HepG2 (cell line): ENCODE results near the gene MFSD6. TPM values are rescaled to one million over a fixed set of nuclear protein-coding genes. Genes with fewer than 3 reads are reported as not detected.

ENCODE experiments used
- ATAC-seq: fragments of 200-7000 bp; cut with Tn5 transposase; 3 replicates; pipeline ENCODE4 v1.9.1; 2020; ENCODE audit warnings: mild to moderate bottlenecking, moderate library complexity
- BruUV-seq: library from RNA; stranded (reverse); fragments of 400-500 nt; replicated peaks from 2 replicates; lab custom pipeline; 2021; lab: Mats Ljungman, UMichigan
- CTCF ChIA-PET: fragments of 300-600 bp; formaldehyde crosslinking; extraction: SDS; loops from one replicate; lab custom pipeline; 2021; ENCODE audit warnings: low total read pairs, inconsistent platforms, low intra/inter-chr PET ratio; lab: Yijun Ruan, JAX
- POLR2A ChIA-PET: fragments of 350-600 bp; sonication (Branson Sonifier 250); formaldehyde crosslinking; loops from one replicate; lab custom pipeline; 2020; ENCODE audit warnings: antibody characterized with exemption, inconsistent platforms; lab: Yijun Ruan, JAX
- DNase-seq: peaks from one replicate; pipeline ENCODE4 v3.0.0-alpha.2; 2015; ENCODE audit warnings: low spot score
- FAIRE-seq: peaks from 3 replicates; lab custom pipeline; 2011; peaks lifted over from hg19 to GRCh38; lab: Jason Lieb, UNC
- H2AFZ ChIP-seq: one replicate; pipeline ENCODE4 v1.6.1; 2011; ENCODE audit warnings: low read length, inconsistent platforms
- H3K27ac ChIP-seq: fragments of 300-600 bp; 3 replicates; pipeline ENCODE4 v1.8.0; 2011; ENCODE audit warnings: mixed run types, mild to moderate bottlenecking, mixed read lengths, low read length, inconsistent platforms; ENCODE audit not compliant: insufficient read depth; ENCODE audit errors: extremely low read length
- H3K27me3 ChIP-seq, 2 experiments: fragments of 200-600 bp in 1 of 2; 2 replicates in 1 of 2; 3 replicates in 1 of 2; pipeline versions ENCODE4 v1.6.0 to v1.8.0; 2011; ENCODE audit warnings: low read length in 2 of 2, mild to moderate bottlenecking in 2 of 2, moderate library complexity in 2 of 2, inconsistent platforms in 1 of 2; ENCODE audit not compliant: insufficient read depth in 2 of 2, control insufficient read depth in 1 of 2
- H3K36me3 ChIP-seq, 2 experiments: fragments of 200-600 bp in 1 of 2; replicated peaks in 1 of 2; 2 replicates in 1 of 2; 3 replicates in 1 of 2; pipeline versions ENCODE4 v1.5.1 to v1.8.0; 2011; ENCODE audit warnings: low read length in 2 of 2, inconsistent platforms in 1 of 2; ENCODE audit not compliant: insufficient read depth in 2 of 2, control insufficient read depth in 1 of 2
- H3K4me1 ChIP-seq: 2 replicates; pipeline ENCODE4 v1.5.1; 2012; ENCODE audit warnings: low read length, inconsistent platforms; ENCODE audit not compliant: insufficient read depth
- H3K4me2 ChIP-seq: 2 replicates; pipeline ENCODE4 v1.6.0; 2011; ENCODE audit warnings: low read depth, low read length, inconsistent platforms
- H3K4me3 ChIP-seq, 3 experiments: fragments of 200-600 bp in 1 of 3; sonication (generic), shearing (Covaris generic) in 1 of 3; replicated peaks in 1 of 3; 2 replicates each; pipeline ENCODE4 v1.5.1; 2011 to 2016; ENCODE audit warnings: low read length in 3 of 3, inconsistent platforms in 2 of 3, low read depth in 2 of 3, mild to moderate bottlenecking in 2 of 3, control low read depth in 1 of 3, mixed read lengths in 1 of 3; ENCODE audit not compliant: insufficient read depth in 1 of 3
- H3K79me2 ChIP-seq: one replicate; pipeline ENCODE4 v1.6.1; 2011; ENCODE audit warnings: low read length, inconsistent platforms; ENCODE audit not compliant: insufficient read depth
- H3K9ac ChIP-seq: 2 replicates; pipeline ENCODE4 v1.6.0; 2011; ENCODE audit warnings: mild to moderate bottlenecking, low read depth, low read length, inconsistent platforms; ENCODE audit not compliant: insufficient read depth
- H3K9me3 ChIP-seq: 2 replicates; pipeline ENCODE4 v1.5.1; 2012; ENCODE audit warnings: mild to moderate bottlenecking, low read length
- H4K20me1 ChIP-seq: 2 replicates; pipeline ENCODE4 v1.6.0; 2011; ENCODE audit warnings: inconsistent platforms, mild to moderate bottlenecking, low read length, moderate library complexity; ENCODE audit not compliant: insufficient read depth
- IKZF4 ChIP-seq: sonication (generic); formaldehyde crosslinking; IDR thresholded peaks from 2 replicates; pipeline ENCODE4 v1.5.1; 2020; ENCODE audit warnings: borderline replicate concordance, mild to moderate bottlenecking, low read depth, missing genetic modification reagents; ENCODE audit errors: not compliant biosample characterization
- KDM3A ChIP-seq: IDR thresholded peaks from 2 replicates; pipeline ENCODE4 v1.6.1; 2018; ENCODE audit warnings: low read depth, missing compliant biosample characterization
- NONO ChIP-seq, 2 experiments: fragments of 450-650 bp in 1 of 2; sonication (generic) in 1 of 2; formaldehyde crosslinking in 1 of 2; IDR thresholded peaks in 1 of 2; conservative IDR thresholded peaks in 1 of 2; 2 replicates each; pipeline versions ENCODE4 v1.6.1 to v1.8.0; 2017 to 2022; ENCODE audit warnings: mild to moderate bottlenecking in 1 of 2, missing genetic modification reagents in 1 of 2, moderate library complexity in 1 of 2
- PAX8 ChIP-seq: sonication (generic); formaldehyde crosslinking; IDR thresholded peaks from 2 replicates; pipeline ENCODE4 v1.8.0; 2022; ENCODE audit warnings: mild to moderate bottlenecking, missing genetic modification reagents, borderline replicate concordance
- RNF219 ChIP-seq: sonication (generic); formaldehyde crosslinking; IDR thresholded peaks from 2 replicates; pipeline ENCODE4 v1.5.0; 2020; ENCODE audit warnings: mild to moderate bottlenecking, missing genetic modification reagents
- SMAD1 ChIP-seq: sonication (generic); formaldehyde crosslinking; IDR thresholded peaks from 2 replicates; pipeline ENCODE4 v1.4.0; 2020; ENCODE audit warnings: missing genetic modification reagents, low read depth, mild to moderate bottlenecking, borderline replicate concordance
- THAP8 ChIP-seq: sonication (generic); formaldehyde crosslinking; IDR thresholded peaks from 2 replicates; pipeline ENCODE4 v1.5.1; 2020; ENCODE audit warnings: missing genetic modification reagents, mild to moderate bottlenecking, borderline replicate concordance
- ZFP36 ChIP-seq: fragments of 150-350 bp; IDR thresholded peaks from 2 replicates; pipeline ENCODE4 v1.6.1; 2018; ENCODE audit warnings: borderline replicate concordance, low read length, low read depth; ENCODE audit not compliant: partially characterized antibody
- WGBS: methylation state at CpG from one replicate; pipeline ENCODE4 v1.1.6; 2017; ENCODE audit warnings: low lambda C conversion rate; 5-methylcytosine and 5-hydroxymethylcytosine counted together
- in situ Hi-C: cut with HindIII; loops from 2 replicates; pipeline ENCODE4 v1.10.0; 2017; ENCODE audit warnings: low pct_unique_long_range_greater_than_20kb; ENCODE audit not compliant: extremely low pct_ligation_motif_present
- intact Hi-C: fragments of 100-400 bp; cut with micrococcal nuclease; formaldehyde crosslinking; loops from one replicate; pipeline ENCODE4 v1.10.0; 2022; ENCODE audit not compliant: unreplicated experiment
- polyA plus RNA-seq, 8 experiments: library from polyadenylated mRNA; depleted of rRNA in 3 of 8; stranded (reverse) in 7 of 8; unstranded in 1 of 8; fragments of >200 nt; fragmentation: Illumina TruSeq in 4 of 8; extraction: Trizol in 4 of 8; gene quantifications; 2 replicates each; pipeline versions ENCODE4 v1.2.1 to v1.2.3, GENCODE V29; 2011 to 2016; ENCODE audit warnings: low read depth in 4 of 8, missing spikeins in 1 of 8, mixed read lengths in 1 of 8; ENCODE audit not compliant: insufficient read depth in 1 of 8
- total RNA-seq, 5 experiments: library from RNA; depleted of rRNA; stranded (reverse); fragments of >200 nt; fragmentation: Illumina TruSeq; extraction: Trizol; gene quantifications; 2 replicates each; pipeline ENCODE4 v1.2.3, GENCODE V29; 2016; ENCODE audit warnings: low read depth in 1 of 5

Gene MFSD6
- total and polyA plus RNA-seq, 2 of the 13 experiments (the other 11 are each of a cell fraction or from before 2014, with no cell fraction given), result 0.92 to 1.4 TPM

GRCh38 chr2:190417045-190417842, 9.1 kb downstream of the MFSD6 start (continued):
- TF ChIP-seq IKZF4 (CRISPR knock-in tag) (no peak), NONO (IDR thresholded peaks at IDR 0.05) (no peak), NONO (CRISPR knock-in tag; conservative IDR thresholded peaks at IDR 0.05) (no peak)

GRCh38 chr2:190418727-190419126, 10.6 kb downstream of the MFSD6 start:
- Histone ChIP-seq H3K9ac (no peak overlapping the region), H2AFZ (no peak overlapping the region), H3K27me3 (no peaks in the 10 kb centered on the region; a peak in 1 of 5 replicates), H3K4me1 (0 out of 2 replicates have a peak, but pooled peaks cover 6% of the 10 kb centered on the region), H3K27ac (no peak overlapping the region), H3K79me2 (no peaks in the 10 kb centered on the region), H4K20me1 (no peaks in the 10 kb centered on the region), H3K4me2 (no peak overlapping the region), H3K9me3 (no peaks in the 10 kb centered on the region), H3K36me3 (no peaks in the 10 kb centered on the region), H3K4me3 (no peak overlapping the region)
- intact Hi-C loops, result no loop called here
- DNase-seq (no peak), FAIRE-seq (no peak), ATAC-seq (no peak)
- BruUV-seq, result no TSS peak
- 67% methylated on average over 1 of the region's 1 CpG for WGBS
- ChIA-PET CTCF (no interaction called here), POLR2A (no interaction called here)
- TF ChIP-seq SMAD1 (no peak), ZFP36 (no peak), KDM3A (CRISPR knock-in tag) (no peak)
- TF ChIP-seq, all 625 proteins: peak for 0
- in situ Hi-C loops, result no loop called here

GRCh38 chr2:190420801-190421200, 12.6 kb downstream of the MFSD6 start:
- FAIRE-seq, result no peak

More at GRCh38 chr2:190420801-190421200, 12.6 kb downstream of the MFSD6 start:
- no peak overlapping the region for H3K4me2 ChIP-seq
- H3K9me3 ChIP-seq, result no peaks in the 10 kb centered on the region
- no TSS peak for BruUV-seq
- no peak overlapping the region for H3K27ac ChIP-seq
- H4K20me1 ChIP-seq, result no peaks in the 10 kb centered on the region
- in situ Hi-C loops (no loop called here), intact Hi-C loops (no loop called here)
- no peaks in the 10 kb centered on the region for H3K79me2 ChIP-seq
- no peaks in the 10 kb centered on the region for H3K36me3 ChIP-seq
- TF ChIP-seq THAP8 (no peak), PAX8 (no peak), RNF219 (no peak)
- WGBS, result 0% methylated on average over 1 of the region's 1 CpG
- no peak overlapping the region for H3K9ac ChIP-seq
- H3K4me3 ChIP-seq, result no peak overlapping the region
- no peak overlapping the region for H2AFZ ChIP-seq
- H3K4me1 ChIP-seq, result 0 out of 2 replicates have a peak, but pooled peaks cover 6% of the 10 kb centered on the region
- ChIA-PET POLR2A (no interaction called here), CTCF (no interaction called here)
- no peaks in the 10 kb centered on the region; a peak in 1 of 5 replicates for H3K27me3 ChIP-seq
- no peak for ATAC-seq
- no peak for DNase-seq
